Testis (tissue), 2 donors: Measurements from ENCODE around the gene PPP1R7.

ENCODE experiments used
- POLR2A ChIP-seq: fragments of 450-650 bp; IDR thresholded peaks from one replicate; pipeline ENCODE4 v1.6.1; 2017; ENCODE audit warnings: antibody characterized with exemption, mild to moderate bottlenecking, moderate library complexity
- TF ChIP-seq, protein P1 (sequence below), 3 experiments: fragments of 450-650 bp in 2 of 3; fragments of 200-600 bp in 1 of 3; sonication (generic) in 1 of 3; IDR thresholded peaks; one replicate each; pipeline ENCODE4 v1.5.1; 2016 to 2019; ENCODE audit warnings: antibody characterized with exemption in 3 of 3, mild to moderate bottlenecking in 2 of 3, moderate library complexity in 1 of 3

DNA sequence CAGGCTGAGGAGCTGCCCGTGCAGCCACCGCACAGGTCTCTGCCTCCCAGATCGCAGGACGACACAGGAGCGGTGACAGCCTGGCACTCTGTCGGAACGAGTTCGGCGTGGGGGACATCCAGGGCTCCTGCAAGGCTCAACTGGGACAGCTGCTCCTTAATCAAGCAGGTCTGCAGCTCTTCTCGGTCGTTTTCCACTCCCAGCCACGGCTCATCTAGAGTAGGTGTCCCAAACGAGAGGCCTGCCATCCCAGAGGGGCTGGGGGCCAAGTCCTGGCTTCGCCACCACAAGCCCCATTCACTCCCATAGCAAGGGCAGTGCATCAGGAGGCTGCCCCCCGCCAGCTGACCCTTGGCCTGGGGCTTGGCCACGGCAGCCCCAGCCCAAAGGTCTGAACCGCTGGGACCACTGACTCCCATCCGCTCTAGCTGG is 23.5 kb upstream of the PPP1R7 start:
- TF ChIP-seq, protein P1, sequence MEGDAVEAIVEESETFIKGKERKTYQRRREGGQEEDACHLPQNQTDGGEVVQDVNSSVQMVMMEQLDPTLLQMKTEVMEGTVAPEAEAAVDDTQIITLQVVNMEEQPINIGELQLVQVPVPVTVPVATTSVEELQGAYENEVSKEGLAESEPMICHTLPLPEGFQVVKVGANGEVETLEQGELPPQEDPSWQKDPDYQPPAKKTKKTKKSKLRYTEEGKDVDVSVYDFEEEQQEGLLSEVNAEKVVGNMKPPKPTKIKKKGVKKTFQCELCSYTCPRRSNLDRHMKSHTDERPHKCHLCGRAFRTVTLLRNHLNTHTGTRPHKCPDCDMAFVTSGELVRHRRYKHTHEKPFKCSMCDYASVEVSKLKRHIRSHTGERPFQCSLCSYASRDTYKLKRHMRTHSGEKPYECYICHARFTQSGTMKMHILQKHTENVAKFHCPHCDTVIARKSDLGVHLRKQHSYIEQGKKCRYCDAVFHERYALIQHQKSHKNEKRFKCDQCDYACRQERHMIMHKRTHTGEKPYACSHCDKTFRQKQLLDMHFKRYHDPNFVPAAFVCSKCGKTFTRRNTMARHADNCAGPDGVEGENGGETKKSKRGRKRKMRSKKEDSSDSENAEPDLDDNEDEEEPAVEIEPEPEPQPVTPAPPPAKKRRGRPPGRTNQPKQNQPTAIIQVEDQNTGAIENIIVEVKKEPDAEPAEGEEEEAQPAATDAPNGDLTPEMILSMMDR (IDR thresholded peaks at IDR 0.05), result no peak
- TF ChIP-seq POLR2A, result no peak
